COLO829 (cell line): ENCODE results near the gene B3GALT5.
A peak's percentile ranks its signal among the peaks of the same experiment; 100 is the strongest.

Experiments
- DNase-seq: peaks from one replicate; pipeline ENCODE4 v3.0.0; 2012; ENCODE audit warnings: low spot score

B3GALT5 gene

GRCh38 chr21:39700318-39700717 lies 87.6 kb downstream of the B3GALT5 start:
- no peak for DNase-seq

- DNase-seq, result no peak
Observed at GRCh38 chr21:39703578-39703977, 90.8 kb downstream of the B3GALT5 start.

DNA sequence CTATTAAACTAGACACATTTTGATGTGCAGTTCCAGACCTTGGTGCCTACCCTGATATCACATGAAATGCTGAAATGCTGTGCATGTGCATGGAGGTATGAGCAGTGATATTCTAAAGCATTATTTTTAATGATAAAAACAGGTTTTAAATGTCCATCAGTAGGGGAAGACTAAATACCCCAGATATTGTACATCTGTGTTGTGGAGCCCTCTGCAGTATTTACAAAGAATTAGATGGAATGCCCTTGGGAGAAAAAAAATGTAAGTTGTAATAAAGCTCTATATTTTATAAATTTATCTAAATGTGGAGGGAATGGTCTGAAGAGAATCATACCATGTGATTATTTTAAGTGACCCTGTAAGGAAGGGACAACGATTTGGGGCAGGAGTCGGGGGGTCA lies 93.1 kb downstream of the B3GALT5 start:
- no peak for DNase-seq

GRCh38 chr21:39707316-39707715 lies 94.6 kb downstream of the B3GALT5 start:
- no peak for DNase-seq

- DNase-seq, result no peak
Observed at GRCh38 chr21:39710866-39711265, 98.1 kb downstream of the B3GALT5 start.

DNA sequence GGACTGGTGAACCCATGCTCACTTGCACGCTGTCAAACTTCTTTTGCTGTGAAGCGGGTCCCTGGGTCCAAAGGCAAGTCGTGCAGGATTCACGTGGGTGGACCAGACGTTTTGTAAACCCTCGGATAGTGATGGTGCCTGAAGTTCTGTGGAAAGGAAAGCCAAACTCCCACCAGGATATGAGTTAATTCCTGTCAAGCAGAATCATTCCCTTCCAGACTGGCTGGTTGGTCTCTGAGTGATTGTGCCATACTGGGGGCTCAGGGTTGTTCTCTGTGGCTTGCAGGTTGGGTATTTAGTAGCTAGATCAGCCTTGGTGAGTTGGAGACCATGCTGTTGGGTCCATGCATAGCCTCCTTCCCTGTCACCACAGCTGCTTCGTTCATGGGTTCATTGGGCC lies 99.5 kb downstream of the B3GALT5 start:
- no peak for DNase-seq

DNA sequence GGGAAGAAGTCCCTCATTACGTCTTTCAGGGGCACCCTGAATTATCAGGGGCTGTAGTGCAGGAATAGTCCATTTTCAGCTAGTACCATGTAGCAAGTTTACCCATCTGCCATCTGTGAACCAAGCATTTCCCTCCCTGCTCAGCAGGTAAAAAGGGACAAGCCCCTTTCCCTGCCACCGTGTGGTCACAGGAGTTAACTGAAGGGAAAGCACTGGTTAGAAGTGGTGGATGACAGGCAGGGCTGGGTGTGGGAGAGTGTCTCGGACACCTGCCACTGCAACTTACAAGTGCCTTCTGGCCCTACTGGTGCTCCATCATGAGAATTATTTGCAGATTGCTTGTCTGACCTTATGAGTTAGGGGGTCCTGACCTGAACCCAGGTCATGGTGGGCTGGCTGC lies 100.2 kb downstream of the B3GALT5 start:
- no peak for DNase-seq

DNA sequence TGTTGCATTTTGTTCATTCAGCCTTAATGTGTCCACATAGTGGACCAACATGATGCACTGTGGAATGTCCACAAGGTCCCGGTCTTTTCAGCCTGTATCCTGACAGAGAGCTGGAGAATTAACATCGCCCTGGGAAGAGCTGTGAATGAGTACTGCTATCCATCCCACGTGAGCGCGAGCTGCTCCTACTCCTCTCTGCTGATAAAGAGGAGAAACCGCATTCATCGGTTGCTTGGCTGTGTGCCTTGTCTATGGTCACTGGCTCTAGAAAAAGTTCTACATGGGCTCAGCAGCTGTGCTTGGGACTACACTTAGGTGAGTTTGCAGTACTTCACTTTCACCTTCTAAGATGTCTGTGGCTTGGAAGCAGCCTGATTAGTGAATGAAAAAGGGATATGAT lies 101.2 kb downstream of the B3GALT5 start:
- DNase-seq, result peak; percentile 24

DNA sequence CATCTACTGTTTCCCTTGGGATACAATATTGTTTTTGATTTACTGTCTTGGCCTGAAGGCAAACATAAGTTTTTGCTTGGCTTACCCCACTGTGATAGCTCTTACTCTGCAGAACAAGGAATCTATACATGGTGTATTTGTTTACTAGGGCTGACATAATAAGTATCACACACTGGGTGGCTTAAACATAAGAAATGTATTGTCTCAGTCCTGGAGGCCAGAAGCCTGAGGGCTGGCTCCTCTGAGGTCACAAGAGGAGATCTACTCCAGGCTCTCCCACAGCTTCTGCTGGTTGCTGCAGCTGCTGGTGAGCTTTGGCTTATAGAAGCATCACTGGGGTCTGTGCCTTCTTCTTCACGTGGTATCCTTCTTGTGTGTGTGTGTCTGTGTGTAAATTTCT lies 101.6 kb downstream of the B3GALT5 start:
- peak; percentile 58 for DNase-seq

- DNase-seq, result peak; percentile 27
Observed at GRCh38 chr21:39715804-39716397, 103.2 kb downstream of the B3GALT5 start.

DNA sequence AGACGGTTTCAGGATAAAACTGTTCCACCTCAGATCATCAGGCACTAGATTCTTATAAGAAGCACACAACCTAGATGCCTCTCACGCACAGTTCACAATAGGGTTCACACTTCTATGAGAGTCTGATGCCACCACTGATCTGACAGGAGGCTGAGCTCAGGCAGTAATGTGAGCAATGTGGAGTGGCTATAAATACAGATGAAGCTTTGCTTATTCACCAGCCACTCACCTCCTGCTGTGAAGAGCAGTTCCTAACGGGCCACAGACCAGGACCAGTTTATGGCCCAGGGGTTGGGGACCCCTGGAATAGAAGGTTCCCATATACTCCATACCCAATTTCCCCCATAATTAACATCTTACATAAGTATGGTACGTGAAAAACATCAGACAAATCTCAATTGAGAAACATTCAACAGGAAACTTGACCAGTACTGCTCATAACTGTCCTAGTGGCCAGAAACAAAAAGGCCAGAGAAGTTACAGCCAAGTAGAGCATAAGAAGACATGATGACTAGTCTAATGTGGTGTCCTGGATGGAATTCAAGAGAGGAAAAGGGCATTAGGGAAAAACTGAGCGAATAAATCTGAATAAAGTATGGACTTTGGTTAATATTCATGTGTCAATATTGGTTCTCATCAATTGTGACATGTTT lies 107.5 kb downstream of the B3GALT5 start:
- DNase-seq, result no peak

GRCh38 chr21:39721885-39722284 lies 109.1 kb downstream of the B3GALT5 start:
- no peak for DNase-seq
